ENCODE results near the gene FLNA.

DNA sequence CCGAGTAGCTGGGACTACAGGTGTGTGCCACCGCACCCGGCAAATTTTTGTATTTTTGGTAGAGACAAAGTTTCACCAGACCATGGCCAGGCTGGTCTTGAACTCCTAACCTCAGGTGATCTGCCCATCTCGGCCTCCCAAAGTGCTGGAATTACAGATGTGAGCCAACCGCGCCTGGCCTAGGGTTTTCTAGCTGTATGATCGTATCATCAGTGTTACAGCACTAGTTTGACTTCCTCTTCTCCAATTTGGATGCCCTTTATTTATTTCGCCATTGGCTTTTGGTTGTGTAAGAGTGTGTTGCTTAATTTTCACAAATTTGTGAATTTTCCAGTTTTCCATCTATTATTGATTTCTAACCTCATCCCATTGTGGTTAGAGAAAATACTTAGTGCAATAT is 73.6 kb downstream of the FLNA start:
- TF ChIP-seq, protein P1, sequence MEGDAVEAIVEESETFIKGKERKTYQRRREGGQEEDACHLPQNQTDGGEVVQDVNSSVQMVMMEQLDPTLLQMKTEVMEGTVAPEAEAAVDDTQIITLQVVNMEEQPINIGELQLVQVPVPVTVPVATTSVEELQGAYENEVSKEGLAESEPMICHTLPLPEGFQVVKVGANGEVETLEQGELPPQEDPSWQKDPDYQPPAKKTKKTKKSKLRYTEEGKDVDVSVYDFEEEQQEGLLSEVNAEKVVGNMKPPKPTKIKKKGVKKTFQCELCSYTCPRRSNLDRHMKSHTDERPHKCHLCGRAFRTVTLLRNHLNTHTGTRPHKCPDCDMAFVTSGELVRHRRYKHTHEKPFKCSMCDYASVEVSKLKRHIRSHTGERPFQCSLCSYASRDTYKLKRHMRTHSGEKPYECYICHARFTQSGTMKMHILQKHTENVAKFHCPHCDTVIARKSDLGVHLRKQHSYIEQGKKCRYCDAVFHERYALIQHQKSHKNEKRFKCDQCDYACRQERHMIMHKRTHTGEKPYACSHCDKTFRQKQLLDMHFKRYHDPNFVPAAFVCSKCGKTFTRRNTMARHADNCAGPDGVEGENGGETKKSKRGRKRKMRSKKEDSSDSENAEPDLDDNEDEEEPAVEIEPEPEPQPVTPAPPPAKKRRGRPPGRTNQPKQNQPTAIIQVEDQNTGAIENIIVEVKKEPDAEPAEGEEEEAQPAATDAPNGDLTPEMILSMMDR (IDR thresholded peaks at IDR 0.05; ENCODE audit: extremely low read depth in 1 of 2, insufficient read depth in 1 of 2, low read depth in 1 of 2, low read length in 2 of 2): no peak
- TF ChIP-seq, protein P2, sequence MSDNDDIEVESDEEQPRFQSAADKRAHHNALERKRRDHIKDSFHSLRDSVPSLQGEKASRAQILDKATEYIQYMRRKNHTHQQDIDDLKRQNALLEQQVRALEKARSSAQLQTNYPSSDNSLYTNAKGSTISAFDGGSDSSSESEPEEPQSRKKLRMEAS (IDR thresholded peaks at IDR 0.05; ENCODE audit: insufficient read depth, insufficient read length): no peak
- TF ChIP-seq EZH2 (IDR thresholded peaks at IDR 0.05; ENCODE audit: borderline replicate concordance, low read depth, low read length, severe bottlenecking): no peak
